ENCODE data around the gene CAD. TPM values are rescaled to one million over a fixed set of nuclear protein-coding genes. Genes with fewer than 3 reads are reported as not detected.

Gene CAD
- total RNA-seq, 1 experiment from 2014 or later, result 130 TPM

GRCh38 chr2:27251766-27252165, 34.6 kb downstream of the CAD start:
- Histone ChIP-seq H4K91ac (ENCODE audit: insufficient read length, low read depth, low read length) (no peak overlapping the region), H3K4ac (ENCODE audit: low read depth, low read length) (no peak overlapping the region), H3K9me3 (ENCODE audit: control insufficient read depth, low read depth, low read length) (no peaks in the 10 kb centered on the region), H3T11ph (ENCODE audit: low read length) (no peak overlapping the region), H2BK5ac (ENCODE audit: insufficient read length, low read length) (no peak overlapping the region), H3K56ac (ENCODE audit: insufficient read length, low read depth, low read length) (no peak overlapping the region), H3K79me1 (ENCODE audit: insufficient read depth, low read depth, low read length, poor library complexity, severe bottlenecking) (no peaks in the 10 kb centered on the region), H3K27ac (ENCODE audit: insufficient read length, low read depth, low read length) (no peak overlapping the region), H3K9ac (ENCODE audit: extremely low read depth, insufficient read length, low read length) (no peak overlapping the region), H4K5ac (ENCODE audit: insufficient read length, low read depth, low read length) (no peak overlapping the region), H3K4me2 (ENCODE audit: insufficient read depth, insufficient read length, low read length) (no peak overlapping the region), H3K23ac (ENCODE audit: insufficient read length, low read depth, low read length) (no peak overlapping the region), H3K27me3 (ENCODE audit: insufficient read depth, low read length) (no peaks in the 10 kb centered on the region), H3K18ac (ENCODE audit: insufficient read length, low read depth, low read length) (no peak overlapping the region), H2BK12ac (ENCODE audit: insufficient read length, low read depth, low read length) (no peak overlapping the region), H3K14ac (ENCODE audit: insufficient read depth, low read length) (no peak overlapping the region), H2AK5ac (ENCODE audit: insufficient read length, low read length) (no peak overlapping the region), H3K4me1 (ENCODE audit: insufficient read depth, low read length) (no peaks in the 10 kb centered on the region), H2BK15ac (ENCODE audit: low read depth, low read length) (no peak overlapping the region), H2BK20ac (ENCODE audit: low read depth, low read length, poor library complexity, severe bottlenecking) (no peak overlapping the region), H4K20me1 (ENCODE audit: control insufficient read depth, insufficient read depth, insufficient read length) (no peaks in the 10 kb centered on the region), H2AFZ (ENCODE audit: low read length) (no peak overlapping the region), H3K79me2 (ENCODE audit: insufficient read depth, low read length) (no peaks in the 10 kb centered on the region), H3K23me2 (ENCODE audit: insufficient read length, low read depth, low read length, poor library complexity, severe bottlenecking) (no peaks in the 10 kb centered on the region), H2BK120ac (ENCODE audit: low read depth, low read length, poor library complexity, severe bottlenecking) (no peak overlapping the region), H4K8ac (replicated peaks; ENCODE audit: insufficient read length, low read depth, low read length) (no peak overlapping the region)
- Mint-ChIP-seq H3K9me3 (no peaks in the 10 kb centered on the region), H3K27ac (no peak overlapping the region), H3K36me3 (ENCODE audit: insufficient read depth in 1 of 3, low read depth in 3 of 3) (no peaks in the 10 kb centered on the region), H3K4me3 (no peak overlapping the region), H3K4me1 (peaks cover 13 to 18% of the 10 kb centered on the region in 2 experiments), H3K27me3 (ENCODE audit: low read depth) (peaks cover 49% of the 10 kb centered on the region)
- no peak for TF ChIP-seq CTCF (conservative IDR thresholded peaks at IDR 0.05)
- no peak for DNase-seq
- no CpG with 5 or more reads among the region's 13 CpGs for WGBS (ENCODE audit: extremely low coverage, insufficient read length, low lambda C conversion rate)

Data from H9 (cell line).